HG03139 (cell line): ENCODE data around the gene PNPLA7.
"Not testable (repeated sequence)": the region's sequence is repeated elsewhere in the genome, so short reads cannot be mapped to it uniquely, and the experiment has no call there.

Experiments
- ATAC-seq: cut with Tn5 transposase; IDR thresholded peaks from one replicate; pipeline ENCODE4 v1.9.1; 2021; ENCODE audit not compliant: unreplicated experiment

The PNPLA7 gene

DNA sequence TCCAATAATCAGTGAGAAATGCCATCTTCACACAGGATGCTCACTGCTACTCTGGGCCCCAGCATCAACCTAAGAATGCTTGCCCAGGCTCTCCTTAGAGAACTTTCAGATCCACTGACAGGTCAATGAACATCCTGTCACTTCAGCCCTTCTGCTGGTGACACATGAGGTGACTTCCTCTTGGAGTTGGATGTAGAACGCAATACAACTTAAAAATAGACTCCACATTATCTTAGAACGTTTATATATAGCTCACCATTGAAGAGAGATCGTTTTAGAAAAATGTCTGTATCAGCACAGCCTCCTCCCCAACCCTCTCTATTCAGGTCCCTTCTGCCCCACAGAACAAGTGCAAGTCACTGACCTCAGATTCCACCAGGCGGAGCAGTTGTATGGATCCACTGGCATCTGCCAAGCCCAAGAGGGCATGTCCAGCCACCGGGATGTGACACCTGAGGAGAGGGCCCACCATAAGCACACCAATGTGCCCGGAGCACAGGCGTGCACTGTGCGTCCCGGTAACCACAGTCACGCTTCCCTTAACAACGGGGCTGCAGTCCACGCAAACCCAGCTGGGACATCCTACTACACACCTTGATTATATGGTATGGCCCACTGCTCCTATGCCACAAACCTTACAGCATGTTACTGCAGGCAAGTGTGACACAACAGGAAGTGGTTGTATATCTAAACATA, 25.7 kb upstream of the PNPLA7 start:
- no peak for ATAC-seq

DNA sequence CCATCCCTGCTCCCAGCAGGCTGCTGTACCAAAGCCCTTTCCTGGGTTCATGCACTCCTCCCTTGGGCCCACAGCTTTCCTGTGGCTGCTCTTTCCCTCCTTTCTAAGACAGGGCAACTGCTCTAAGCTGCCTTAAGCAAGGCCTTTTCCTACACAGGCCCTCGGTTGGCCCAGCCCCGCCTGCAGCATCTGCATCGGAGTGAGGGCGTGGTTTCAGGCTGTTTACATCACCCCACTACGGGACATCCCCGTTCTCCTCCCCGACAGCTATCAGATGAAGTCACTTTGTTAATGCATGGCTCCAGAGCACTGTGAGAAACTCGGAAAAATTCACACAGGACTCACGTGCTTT, 25.1 kb upstream of the PNPLA7 start:
- no peak for ATAC-seq

DNA sequence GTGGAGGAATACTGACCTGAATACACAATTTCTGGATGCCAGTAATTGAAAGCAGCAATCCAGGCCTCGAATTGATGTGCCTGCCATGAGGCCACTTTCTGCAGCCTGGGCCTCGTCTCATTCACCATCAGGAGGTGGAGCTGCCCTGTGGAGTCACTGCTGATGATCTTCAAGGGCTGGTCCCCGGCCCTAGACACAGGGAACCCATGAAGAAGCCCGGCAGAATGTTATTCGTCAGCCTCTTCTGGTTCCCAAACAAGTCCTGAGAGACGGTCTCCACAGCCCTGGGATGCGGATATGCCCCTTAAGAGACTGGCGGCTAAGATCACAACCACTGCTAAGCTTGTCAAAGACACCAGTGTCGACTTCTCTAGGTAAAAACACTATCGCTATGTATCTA, 24.0 kb upstream of the PNPLA7 start:
- ATAC-seq, result no peak

DNA sequence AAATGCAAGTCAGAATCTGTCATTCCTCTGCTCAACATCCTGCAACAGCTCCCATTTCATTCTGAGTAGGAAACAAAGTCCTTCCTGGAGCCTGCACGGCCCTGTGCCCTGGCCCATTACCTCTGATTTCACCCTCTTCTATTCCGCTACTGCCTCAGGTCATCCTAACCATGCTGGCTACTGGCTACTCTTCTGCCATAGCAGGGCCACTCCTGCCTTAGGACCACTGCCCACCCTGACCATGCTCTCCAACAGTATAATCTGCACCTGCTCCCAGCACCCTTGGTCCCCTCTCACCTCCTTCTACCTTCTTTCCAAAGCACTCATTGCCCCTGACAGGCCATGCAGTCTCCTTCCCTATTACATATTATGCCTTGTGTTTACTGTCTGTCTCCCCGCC, 20.4 kb upstream of the PNPLA7 start:
- no peak for ATAC-seq

DNA sequence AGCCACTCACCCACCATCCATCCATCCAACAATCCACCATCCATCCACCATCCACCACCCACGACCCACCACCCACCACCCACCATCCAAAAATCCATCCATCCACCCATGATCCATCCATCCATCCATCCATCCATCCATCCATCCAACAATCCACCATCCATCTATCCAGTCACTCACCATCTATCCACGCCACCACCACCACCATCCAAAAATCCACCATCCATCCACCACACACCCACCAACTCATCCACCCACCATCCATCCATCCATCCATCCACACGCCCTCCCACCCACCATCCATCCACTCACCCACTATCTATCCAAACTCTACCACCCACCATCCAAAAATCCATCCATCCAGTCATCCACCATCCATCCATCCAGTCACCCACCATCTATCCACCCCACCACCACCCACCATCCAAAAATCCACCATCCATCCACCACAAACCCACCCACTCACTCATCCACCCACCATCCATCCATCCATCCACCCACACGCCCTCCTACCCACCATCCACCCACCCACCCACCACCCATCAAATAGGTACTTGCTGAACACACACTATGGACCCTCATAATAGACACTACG, 19.5 kb upstream of the PNPLA7 start:
- ATAC-seq, result no peak

DNA sequence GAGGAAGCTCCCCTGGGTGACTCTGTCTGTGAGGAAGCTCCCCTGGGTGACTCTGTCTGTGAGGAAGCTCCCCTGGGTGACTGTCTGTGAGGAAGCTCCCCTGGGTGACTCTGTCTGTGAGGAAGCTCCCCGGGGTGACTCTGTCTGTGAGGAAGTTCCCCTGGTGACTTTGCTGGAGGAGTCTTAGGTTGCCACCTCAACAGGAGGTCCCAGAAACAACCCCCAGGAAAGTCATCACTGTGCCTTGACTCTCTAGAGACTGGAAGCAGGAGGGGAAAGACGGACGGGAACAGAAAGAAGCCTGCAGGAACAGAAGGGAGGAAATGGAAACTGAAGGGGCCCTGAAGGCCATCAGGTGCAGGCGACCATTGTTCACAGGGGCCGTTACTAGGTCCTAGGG, 18.2 kb upstream of the PNPLA7 start:
- not testable (repeated sequence) for ATAC-seq

DNA sequence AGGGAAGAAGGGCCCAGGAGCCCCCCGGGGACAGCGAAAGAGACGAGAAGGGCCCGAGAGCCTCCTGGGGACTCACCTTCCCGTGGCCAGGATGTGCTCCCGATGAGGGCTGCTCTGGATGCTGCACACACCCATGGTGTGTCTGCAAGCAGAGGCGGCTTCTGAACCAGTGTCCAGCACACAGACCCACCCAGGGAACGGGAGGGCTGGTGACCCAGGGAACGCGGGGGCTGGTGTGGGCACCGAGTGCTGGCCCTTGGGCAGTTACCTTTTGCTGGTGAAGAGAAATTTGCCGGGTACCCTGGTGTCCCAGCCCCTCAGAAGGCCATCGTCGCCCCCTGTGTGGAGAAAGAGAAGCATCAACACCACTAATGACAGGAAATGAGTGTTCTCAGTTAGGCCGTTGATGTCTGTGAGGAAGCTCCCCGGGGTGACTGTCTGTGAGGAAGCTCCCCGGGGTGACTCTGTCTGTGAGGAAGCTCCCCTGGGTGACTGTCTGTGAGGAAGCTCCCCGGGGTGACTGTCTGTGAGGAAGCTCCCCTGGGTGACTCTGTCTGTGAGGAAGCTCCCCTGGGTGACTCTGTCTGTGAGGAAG, 14.7 kb upstream of the PNPLA7 start:
- no peak for ATAC-seq

DNA sequence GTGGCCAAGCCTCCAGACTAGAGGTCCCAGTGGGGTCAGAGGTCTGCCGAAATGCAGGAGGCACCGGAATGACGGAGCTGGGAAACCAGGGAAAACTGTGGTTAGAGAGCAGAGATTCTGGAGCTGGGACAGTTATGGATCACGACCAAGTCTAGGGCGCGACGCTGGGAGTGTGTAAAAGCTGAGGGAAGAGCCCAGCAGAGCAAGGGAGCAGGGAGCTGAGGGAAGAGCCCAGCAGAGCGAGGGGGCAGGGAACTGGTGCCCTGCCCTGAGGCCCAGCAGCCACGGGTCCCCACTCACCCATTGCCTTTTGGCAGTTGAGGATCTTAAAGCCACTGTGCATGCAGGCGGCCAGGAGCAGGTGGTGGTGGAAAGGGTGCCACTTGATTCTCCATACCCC, 13.9 kb upstream of the PNPLA7 start:
- no peak for ATAC-seq

DNA sequence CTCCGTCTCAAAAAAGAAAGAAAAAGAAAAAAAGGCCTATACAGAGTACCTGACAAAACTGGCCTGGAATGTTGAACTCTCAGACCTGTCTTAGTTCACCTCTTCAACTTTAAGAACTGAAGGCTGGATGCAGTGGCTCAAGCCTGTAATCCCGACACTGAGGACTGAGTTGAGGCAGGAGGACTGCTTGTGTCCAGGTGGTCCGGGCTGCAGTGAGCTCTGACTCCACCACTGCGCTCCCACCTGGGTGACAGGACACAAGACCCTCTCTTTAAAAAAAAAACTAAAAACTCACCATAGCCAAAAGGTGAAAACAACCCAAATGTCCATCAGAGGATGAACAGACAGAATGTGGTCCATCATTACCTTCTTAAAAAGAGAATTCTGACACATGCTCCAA, 7.9 kb upstream of the PNPLA7 start:
- no peak for ATAC-seq

DNA sequence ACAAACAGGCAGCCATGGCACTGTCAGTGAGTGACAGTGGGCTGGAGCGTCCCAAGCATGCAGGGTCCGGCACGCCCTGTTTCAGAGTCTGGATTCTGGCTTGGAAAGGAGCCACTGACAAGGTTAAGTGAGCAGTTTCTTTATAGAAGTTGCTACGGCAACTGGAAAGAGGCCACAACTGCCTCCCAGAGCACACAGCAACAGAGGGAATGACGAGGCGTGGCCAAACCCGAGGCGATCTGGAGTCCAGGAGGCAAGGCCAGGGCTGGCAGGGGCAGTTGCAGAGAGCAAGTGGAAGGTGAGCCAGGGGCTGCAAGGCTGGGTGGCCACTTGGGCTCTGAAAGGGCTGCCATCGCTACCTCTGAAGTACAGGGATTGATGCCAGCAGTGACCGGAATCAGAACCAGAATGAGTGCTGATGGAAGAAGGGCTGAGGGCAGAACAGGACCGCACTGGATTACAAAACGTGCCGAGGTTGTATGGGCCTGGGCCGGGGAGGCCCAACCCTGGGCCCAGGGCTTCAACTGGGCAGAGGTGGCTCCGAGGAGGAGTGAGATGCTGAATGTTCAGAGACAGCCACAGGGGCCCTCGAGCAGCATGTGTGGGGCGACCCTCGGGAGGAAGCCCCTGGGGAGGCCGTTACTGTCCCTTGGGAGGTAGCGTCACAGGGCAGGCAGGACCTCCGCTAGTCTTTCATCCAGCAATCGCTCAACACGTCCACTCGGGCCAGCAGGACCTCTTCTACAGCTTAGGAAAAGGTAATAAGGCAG, 6.1 kb upstream of the PNPLA7 start:
- ATAC-seq, result no peak

DNA sequence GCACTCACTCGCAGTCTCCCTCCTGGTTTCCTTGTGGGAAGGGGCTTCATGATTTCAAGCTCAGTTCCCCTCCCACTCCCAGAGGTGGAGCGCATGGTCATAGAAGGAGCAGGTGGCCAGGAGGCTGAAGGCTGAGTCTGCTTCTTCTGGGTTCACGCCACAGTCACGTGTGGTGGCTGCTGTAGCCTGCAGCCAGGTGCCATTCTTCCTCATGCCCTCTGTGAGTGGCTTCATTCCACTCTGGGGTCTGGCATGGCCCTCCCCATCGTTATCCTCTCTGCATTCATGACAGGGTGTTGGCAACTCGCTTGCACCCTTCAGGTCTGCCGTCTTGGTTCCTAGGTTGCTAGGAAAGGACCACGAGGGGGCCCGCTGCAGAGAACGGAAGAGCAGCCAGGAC, 5.0 kb upstream of the PNPLA7 start:
- no peak for ATAC-seq

DNA sequence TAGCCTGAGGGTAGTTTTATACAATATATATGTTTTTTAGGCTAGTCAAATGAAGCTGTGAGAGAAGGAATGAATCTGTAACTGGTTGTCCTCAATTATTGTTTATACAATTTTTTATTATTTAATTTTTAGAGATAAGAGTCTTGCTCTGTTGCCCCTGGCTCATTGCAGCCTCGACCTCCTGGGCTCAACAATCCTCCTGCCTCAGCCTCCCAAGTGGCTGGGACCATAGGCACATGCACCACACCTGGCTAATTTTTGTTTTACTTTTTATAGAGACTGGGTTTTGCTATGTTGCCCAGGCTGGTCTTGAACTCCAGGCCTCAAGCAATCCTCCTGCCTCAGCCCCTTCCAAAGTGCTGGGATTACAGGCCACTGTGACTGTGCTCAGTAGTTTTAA, 4.1 kb upstream of the PNPLA7 start:
- ATAC-seq, result no peak

DNA sequence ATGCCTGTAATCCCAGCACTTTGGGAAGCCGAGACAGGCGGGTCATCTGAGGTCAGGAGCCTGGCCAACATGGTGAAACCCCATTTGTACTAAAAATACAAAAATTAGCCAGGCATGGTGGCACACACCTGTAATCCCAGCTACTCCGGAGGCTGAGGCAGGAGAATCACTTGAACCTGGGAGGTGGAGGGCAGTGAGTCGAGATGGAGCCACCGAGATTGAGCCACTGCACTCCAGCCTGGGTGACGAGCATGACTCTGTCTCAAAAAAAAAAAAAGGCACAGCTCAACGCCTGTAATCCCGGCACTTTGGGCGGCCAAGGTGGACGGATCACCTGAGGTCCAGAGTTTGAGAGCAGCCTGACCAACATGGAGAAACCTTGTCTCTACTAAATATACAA, 3.5 kb upstream of the PNPLA7 start:
- not testable (repeated sequence) for ATAC-seq

DNA sequence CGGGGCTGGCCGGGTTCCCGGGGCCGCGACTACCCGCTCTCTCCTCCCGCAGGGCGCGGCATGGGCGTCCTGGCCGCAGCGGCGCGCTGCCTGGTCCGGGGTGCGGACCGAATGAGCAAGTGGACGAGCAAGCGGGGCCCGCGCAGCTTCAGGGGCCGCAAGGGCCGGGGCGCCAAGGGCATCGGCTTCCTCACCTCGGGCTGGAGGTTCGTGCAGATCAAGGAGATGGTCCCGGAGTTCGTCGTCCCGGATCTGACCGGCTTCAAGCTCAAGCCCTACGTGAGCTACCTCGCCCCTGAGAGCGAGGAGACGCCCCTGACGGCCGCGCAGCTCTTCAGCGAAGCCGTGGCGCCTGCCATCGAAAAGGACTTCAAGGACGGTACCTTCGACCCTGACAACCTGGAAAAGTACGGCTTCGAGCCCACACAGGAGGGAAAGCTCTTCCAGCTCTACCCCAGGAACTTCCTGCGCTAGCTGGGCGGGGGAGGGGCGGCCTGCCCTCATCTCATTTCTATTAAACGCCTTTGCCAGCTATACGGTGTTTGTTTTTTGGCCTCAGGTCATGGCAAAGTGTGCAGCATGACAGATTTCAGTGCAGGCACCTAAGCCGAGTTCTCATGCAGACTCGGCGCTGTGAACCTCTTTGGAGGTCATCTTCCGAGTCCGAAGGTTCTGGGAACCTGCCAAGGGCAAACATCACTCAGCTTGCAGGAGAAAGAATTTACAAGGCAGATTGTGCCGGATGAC, 2.0 kb upstream of the PNPLA7 start:
- ATAC-seq, result no peak

DNA sequence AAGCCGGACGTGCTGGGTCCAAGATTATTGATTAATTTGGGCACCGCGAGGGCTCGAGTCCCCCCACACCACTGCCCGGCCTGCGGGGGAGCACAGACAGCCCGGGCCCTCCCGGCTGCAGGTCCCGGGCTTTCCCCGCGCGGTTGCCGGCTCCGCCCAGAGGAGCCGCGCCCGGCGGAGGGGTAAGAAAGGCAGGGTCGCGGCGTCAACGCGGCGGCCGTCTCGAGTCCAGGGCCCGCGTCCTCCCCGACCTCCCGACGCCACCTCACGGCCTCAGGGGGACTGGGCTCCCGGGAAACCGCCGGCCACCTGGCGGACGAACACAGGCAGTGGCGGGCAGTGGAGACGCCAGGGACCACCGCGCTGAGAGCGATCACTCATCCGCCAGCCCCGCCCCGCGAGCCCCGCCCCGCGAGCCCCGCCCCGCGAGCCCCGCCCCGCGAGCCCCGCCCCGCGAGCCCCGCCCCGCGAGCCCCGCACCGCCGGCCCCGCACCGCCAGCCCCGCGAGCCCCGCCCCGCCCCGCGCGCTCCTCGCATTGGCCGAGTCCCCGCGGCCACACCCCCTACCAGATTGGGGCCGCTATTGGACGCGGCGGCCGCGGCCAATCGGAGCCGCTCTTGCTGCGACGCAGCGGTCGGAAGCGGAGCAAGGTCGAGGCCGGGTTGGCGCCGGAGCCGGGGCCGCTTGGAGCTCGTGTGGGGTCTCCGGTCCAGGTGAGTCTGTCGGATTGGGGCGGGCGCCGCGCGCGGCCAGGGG, 1.2 kb upstream of the PNPLA7 start, which contains the start of gene MRPL41:
Gene MRPL41 (plus strand): TSS at position 616 of the 758 bp plus-strand sequence. CDS start 203 bp downstream, outside the sequence.
- ATAC-seq, result peak; percentile 77

DNA sequence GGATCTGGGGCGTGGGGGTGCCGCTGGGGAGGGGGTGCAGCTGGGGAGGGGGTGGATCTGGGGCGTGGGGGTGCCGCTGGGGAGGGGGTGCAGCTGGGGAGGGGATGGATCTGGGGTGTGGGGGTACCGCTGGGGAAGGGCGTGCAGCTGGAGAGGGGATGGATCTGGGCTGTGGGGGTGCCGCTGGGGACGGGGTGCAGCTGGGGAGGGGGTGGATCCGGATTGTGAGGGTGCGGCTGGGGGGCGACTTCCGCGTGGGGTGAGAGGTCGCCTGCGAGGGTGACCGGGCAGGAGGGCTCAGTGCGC, 709 bp upstream of the PNPLA7 start:
- ATAC-seq, result not testable (repeated sequence)

DNA sequence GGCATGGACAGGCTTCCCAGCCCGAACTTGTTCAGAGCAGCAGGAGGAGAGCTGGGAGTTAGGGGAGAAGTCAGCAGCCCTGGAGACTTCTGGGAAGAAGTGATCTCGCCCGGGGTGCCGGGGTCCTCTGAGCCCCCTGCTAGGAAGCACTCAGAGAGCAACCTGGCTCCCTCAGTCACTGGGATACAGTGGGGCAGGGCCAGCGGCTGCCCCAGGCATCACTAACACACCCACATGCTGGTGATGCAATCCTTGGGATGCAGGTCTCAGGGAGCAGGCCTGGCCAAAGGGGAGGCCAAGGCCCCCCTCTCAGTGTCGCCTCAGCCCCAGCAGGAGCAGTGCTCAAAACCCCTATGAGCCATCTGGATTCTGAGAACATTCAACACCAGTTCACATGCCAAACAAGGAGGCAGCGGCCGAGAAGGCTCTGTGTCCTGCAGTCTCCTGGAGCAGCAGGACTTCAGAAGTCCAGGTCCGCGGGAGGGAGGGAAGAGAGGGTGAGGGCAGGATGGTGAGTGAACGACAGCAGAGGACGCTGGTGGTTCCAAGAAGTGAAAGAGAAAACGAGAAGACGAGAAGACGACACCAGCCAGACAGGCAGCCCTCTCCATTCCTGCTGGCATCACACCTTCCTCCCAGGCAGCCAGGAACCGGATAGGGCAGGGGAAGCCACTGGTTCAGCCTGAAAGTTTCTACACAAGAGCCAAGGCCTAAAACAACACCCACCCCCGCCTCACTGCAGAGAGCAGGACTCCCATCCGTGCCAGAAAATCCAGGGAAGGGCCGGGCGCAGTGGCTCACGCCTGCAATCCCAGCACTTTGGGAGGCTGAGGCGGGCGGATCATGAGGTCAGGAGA, 2.3 kb downstream of the PNPLA7 start:
- no peak for ATAC-seq

DNA sequence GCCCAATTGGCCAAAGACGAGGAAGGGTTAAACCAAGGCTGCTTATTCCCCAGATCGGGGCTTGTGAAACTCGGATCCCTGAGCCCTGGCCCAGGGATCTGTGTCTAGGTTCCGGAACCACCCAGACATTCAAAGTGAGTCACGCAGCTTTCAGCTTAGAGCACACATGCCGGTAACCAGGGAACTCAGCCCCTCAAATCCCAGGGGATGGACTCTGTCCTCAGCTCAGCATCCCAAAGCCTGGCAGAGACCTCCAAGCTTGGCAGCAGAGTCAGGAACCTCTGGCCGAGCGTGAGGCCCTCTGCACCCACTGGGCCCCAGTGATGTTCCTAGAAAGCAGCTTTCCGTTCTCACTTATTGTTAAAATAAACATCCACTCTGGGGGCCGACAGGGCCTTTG, 5.1 kb downstream of the PNPLA7 start:
- ATAC-seq, result no peak

DNA sequence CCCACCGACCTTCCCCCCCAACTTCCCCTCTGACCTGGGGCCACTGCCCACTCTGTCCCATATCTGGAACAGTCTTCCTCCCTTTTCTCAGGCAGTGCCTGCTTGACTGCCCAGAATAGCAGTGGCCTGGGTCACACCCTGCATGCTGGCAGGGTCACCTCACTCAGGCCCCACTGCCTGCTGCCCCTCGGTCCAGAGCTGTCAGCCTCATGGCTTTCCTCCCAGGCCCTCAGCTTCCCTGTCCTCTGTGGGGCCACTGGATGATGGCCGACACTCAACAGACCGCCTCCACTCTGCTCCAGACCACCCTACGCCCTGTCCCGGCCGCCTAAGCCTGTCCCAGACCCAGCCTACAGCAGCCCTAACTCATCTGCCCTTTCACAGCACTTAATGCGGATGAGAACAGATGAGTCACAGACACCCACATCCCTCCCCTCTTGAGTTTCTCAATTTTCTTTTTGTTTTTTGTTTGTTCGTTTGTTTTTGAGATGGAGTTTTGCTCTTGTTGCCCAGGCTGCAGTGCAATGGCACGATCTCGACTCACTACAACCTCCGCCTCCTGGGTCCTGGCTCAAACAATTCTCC, 5.9 kb downstream of the PNPLA7 start:
- no peak for ATAC-seq
